SU-DHL-6 (cell line): ENCODE results near the gene SLC16A12.

Source experiments
- EZH2phosphoT487 ChIP-seq: fragments of 200-600 bp; sonication (generic), shearing (Covaris generic); conservative IDR thresholded peaks from 2 replicates; pipeline ENCODE4 v1.6.1; 2018; ENCODE audit warnings: mild to moderate bottlenecking, antibody characterized with exemption, low read length, moderate library complexity, mixed read lengths
- TF ChIP-seq, protein P1 (sequence below): fragments of 200-600 bp; sonication (generic); IDR thresholded peaks from one replicate; pipeline ENCODE4 v1.5.1; 2017; ENCODE audit warnings: antibody characterized with exemption, mild to moderate bottlenecking, low read length, moderate library complexity; ENCODE audit not compliant: insufficient read depth, poor library complexity, severe bottlenecking

DNA sequence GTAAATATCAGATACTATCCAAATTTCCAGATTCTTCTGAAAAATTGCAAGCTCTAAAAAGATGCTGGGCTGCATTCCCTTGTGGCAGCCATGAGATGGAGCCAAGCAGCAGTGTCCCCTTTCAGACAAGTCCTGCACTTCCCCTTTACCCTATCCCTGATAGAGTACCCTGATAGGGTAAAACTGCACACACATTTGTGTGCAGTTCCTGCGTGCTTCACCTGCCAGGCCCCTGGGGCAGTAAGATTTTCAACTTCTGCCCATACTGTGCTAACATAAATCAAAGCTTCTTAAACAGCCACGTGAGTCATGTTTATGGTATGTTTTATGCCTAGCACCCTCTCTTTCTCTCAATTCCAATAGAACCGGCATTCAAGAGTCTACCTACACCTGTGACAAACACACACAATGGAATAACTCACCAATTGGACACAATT is 68.8 kb downstream of the SLC16A12 start:
- TF ChIP-seq, protein P1, sequence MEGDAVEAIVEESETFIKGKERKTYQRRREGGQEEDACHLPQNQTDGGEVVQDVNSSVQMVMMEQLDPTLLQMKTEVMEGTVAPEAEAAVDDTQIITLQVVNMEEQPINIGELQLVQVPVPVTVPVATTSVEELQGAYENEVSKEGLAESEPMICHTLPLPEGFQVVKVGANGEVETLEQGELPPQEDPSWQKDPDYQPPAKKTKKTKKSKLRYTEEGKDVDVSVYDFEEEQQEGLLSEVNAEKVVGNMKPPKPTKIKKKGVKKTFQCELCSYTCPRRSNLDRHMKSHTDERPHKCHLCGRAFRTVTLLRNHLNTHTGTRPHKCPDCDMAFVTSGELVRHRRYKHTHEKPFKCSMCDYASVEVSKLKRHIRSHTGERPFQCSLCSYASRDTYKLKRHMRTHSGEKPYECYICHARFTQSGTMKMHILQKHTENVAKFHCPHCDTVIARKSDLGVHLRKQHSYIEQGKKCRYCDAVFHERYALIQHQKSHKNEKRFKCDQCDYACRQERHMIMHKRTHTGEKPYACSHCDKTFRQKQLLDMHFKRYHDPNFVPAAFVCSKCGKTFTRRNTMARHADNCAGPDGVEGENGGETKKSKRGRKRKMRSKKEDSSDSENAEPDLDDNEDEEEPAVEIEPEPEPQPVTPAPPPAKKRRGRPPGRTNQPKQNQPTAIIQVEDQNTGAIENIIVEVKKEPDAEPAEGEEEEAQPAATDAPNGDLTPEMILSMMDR, result no peak
- TF ChIP-seq EZH2phosphoT487, result no peak
